Measurements from ENCODE around the gene MKNK1. TPM values are rescaled to one million over a fixed set of nuclear protein-coding genes. Genes with fewer than 3 reads are reported as not detected.

MKNK1 gene
- polyA plus RNA-seq, 3 donors: 24.8 to 49.0 (median 27.6) TPM

DNA sequence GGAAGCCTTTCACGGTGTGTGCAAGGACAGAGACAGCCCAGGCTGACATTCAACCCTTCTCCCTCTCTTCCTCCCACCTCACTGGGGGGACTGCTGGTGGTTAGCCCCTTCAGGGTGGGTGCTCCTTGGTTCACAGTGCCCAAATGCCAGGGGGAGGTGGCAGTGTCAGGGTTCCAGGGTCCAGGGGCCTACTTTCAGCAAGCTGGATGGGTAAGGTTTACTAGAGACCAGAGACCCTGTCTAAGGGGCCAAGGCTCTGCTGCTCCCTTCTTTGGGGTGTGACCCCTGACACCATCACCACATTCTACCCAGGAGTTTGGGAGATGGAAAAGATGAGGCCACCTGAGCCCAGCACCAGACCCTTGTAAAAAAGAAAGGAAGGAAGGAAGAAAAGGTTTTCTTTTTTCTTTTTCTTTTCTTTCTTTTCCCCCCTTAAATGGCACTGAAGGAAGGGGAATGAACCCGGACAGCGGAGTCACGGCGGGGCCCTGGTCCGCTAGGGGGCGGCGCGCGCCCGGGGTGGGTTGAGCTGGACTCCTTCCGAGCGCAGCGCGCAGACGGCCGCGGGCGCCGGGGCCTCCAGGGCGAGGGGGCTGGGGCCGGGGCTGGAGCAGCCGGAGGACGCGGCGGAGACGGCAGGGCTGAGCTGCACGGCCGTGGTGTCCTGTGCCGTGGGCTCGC is 71.4 kb downstream of the MKNK1 start:
- peak in 2 of 11 donors; percentile 62 to 67 for DNase-seq (ENCODE audit: extremely low read depth in 1 of 11, low read depth in 9 of 11, low spot score in 4 of 11)

GRCh38 chr1:46532095-46532494 is 72.0 kb downstream of the MKNK1 start:
- DNase-seq (ENCODE audit: extremely low read depth in 1 of 11, low read depth in 9 of 11, low spot score in 4 of 11): no peak

DNA sequence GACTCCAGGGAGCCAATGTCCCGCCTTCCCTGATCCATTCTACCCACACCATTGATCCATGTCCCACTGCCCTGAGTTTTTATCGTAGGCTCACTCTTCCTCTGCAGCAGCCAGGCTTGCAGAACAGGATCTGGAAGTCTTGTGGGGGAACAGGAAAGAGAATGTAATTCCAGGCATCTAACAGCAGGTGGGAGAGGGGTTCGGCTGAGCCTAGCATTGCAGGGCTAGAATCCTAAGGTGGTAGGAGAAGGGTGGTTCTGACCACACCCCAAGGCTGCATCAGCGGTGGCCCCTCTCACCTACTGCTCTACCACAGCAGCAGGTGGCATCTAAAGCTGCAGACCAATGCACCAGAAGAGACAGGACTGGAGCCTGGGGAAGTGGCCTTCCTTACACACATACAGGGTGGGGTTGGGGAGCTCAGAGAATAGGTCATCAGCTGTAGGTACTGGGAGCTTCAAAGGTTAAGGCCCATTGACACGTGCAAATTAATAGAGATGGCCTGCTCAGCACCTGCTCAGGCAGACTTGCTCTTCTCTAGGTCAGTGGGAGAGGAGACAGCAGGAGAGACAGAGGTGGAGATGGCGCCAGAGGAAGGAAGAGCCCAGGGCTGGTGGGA is 73.2 kb downstream of the MKNK1 start:
- no peak for DNase-seq (ENCODE audit: extremely low read depth in 1 of 11, low read depth in 9 of 11, low spot score in 4 of 11)

DNA sequence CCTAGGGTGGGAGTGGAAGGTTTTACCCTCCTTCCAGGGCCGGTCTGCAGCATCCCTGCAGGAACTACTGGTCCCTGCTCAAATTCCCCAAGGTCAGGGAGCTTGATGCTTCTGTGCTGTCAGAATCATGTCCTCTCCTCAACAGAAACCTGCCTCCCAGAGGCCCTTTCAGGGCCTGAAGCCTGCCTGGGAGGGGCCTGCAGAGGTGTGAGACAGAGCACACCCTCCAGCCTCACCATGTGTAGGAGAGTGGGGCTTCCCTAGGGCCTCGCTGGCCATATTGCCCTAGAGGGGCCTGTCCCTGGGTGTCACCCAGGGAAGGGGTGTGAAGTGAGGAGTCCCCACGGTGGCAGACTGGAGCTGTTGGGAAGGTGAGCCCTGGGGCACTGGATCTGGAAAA is 73.8 kb downstream of the MKNK1 start:
- no peak for DNase-seq (ENCODE audit: extremely low read depth in 1 of 11, low read depth in 9 of 11, low spot score in 4 of 11)

- DNase-seq (ENCODE audit: extremely low read depth in 1 of 11, low read depth in 9 of 11, low spot score in 4 of 11): no peak
Measured at GRCh38 chr1:46529031-46529630, 74.9 kb downstream of the MKNK1 start.

- DNase-seq (ENCODE audit: extremely low read depth in 1 of 11, low read depth in 9 of 11, low spot score in 4 of 11): no peak
Measured at GRCh38 chr1:46528297-46528955, 75.6 kb downstream of the MKNK1 start.

- peak in 5 of 11 donors; percentile 60 to 69 (median 66) for DNase-seq (ENCODE audit: extremely low read depth in 1 of 11, low read depth in 9 of 11, low spot score in 4 of 11)
Measured at GRCh38 chr1:46527474-46528296, 76.4 kb downstream of the MKNK1 start.

DNA sequence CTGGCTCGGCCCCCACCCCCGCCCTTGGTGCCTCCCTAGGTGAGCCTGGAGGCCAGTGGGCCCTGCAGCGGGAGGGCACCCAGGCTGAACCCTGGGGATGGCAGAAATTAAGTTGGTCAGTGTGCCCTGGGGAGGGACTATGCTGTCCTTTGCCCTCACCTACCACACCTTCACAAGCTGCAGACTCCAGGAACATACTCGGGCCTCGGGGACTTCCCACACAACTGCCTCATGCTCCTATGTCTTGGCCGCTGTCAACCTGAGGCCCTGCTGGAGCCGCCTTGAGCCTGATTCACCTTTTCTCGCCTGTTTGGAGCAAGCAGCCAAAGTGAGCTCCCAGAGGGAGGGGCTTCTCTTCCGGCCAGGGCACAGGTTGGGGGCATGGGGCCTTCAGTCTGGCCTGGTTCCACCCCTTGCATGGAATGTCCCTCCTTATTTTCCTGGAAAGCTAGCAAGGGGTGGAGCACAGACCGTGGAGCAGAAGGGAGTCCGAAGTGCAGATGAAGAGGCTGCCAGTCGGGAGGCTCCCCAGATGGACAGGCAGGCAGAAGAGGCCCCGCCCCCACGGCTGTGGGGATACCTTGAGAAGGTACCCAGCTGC is 77.3 kb downstream of the MKNK1 start:
- no peak for DNase-seq (ENCODE audit: extremely low read depth in 1 of 11, low read depth in 9 of 11, low spot score in 4 of 11)

GRCh38 chr1:46526013-46526690 is 77.9 kb downstream of the MKNK1 start:
- no peak for DNase-seq (ENCODE audit: extremely low read depth in 1 of 11, low read depth in 9 of 11, low spot score in 4 of 11)

GRCh38 chr1:46525253-46525983 is 78.7 kb downstream of the MKNK1 start:
- no peak for DNase-seq (ENCODE audit: extremely low read depth in 1 of 11, low read depth in 9 of 11, low spot score in 4 of 11)

DNA sequence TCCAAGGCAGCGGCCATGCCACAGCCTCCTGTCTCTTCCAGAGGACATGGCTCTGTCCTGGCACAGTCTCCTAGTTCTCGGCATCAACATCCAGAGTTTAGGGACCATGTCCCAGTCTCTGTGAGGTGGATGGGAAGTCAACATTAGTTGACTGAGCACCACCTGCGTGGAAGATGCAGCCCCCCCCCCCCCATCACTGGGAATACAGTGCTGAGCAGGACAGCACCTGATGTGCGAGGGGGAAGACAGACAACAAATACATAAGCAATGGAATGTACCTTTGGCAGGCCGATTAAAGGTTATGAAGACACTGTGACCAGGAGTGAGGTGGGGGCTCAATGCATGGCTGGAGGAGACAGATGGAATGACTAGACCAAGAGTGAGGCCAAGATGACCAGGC is 79.2 kb downstream of the MKNK1 start:
- DNase-seq (ENCODE audit: extremely low read depth in 1 of 11, low read depth in 9 of 11, low spot score in 4 of 11): no peak

DNA sequence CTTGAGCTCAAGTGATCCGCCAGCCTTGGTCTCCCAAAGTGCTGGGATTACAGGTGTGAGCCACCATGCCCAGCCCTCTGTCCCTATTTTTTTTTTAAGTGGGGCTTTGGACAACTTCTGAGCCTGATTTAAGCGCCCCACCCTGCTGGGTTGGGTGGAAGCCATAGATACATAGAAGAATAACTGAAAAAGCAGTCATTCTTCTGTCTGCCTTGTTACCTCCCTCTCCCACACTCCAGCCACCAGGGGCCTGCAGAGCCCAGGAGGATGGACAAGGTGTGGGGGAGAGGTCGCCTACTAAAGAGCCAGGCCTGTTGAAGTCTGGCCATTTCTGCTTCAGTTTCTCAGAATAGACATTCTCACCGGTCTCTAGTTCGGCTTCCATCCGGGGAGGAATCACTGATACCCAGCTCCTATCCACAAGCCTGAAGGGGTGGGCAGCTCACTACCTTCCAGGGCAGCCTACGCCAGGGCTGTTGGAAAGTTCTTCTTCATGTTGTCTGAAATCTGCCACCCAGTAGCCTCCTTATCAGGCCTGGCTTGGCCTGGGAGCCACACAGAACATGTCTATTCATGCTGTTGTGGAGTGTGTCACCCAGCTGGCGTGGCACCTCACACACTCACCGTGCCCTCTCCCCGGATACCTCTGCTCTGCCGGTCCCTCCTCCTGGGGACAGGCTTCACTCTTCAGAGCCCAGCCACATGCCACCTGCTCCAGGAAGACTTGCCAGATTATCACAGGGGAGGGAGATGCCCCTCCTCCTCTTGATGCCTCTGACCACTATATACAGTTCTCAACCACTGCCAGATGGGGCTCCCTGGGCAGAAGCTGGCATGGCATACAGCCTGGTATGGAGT is 80.3 kb downstream of the MKNK1 start:
- DNase-seq (ENCODE audit: extremely low read depth in 1 of 11, low read depth in 9 of 11, low spot score in 4 of 11): no peak

- no peak for DNase-seq (ENCODE audit: extremely low read depth in 1 of 11, low read depth in 9 of 11, low spot score in 4 of 11)
Measured at GRCh38 chr1:46522969-46523320, 81.1 kb downstream of the MKNK1 start.

GRCh38 chr1:46522184-46522968 is 81.7 kb downstream of the MKNK1 start:
- DNase-seq (ENCODE audit: extremely low read depth in 1 of 11, low read depth in 9 of 11, low spot score in 4 of 11): no peak

DNA sequence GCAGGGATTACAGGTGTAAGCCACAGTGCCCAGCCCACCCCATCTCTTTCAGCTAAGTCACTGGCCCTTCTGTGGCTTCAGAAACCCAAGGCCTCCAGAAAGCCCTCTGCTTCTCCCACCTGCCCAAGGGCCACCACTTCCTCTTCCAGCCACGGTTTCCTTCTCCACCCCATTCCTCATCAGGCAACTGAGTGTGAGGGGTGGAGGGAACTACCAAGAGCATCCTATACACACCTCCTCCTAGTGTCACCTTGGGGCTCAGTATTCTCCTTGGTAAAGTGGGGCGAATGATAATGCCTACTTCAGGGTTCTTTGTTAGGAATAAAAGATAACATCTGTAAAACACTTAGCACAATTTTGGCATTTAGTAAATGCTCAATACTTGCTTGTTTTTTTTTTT is 82.7 kb downstream of the MKNK1 start:
- no peak for DNase-seq (ENCODE audit: extremely low read depth in 1 of 11, low read depth in 9 of 11, low spot score in 4 of 11)

All from renal cortex interstitium (tissue), 11 donors.